Stimulated activated CD8-positive, alpha-beta memory T cell treated with anti-CD3 and anti-CD28 coated beads, Interleukin-7, amount 100 ng/mL, for 1 hour (primary cell): ENCODE data around the gene HBG1.

ENCODE experiments used
- DNase-seq, 2 donors: peaks; one replicate each; pipeline ENCODE4 v3.0.0-alpha.2; 2020; ENCODE audit warnings: low read depth in 2 of 2

Gene HBG1

DNA sequence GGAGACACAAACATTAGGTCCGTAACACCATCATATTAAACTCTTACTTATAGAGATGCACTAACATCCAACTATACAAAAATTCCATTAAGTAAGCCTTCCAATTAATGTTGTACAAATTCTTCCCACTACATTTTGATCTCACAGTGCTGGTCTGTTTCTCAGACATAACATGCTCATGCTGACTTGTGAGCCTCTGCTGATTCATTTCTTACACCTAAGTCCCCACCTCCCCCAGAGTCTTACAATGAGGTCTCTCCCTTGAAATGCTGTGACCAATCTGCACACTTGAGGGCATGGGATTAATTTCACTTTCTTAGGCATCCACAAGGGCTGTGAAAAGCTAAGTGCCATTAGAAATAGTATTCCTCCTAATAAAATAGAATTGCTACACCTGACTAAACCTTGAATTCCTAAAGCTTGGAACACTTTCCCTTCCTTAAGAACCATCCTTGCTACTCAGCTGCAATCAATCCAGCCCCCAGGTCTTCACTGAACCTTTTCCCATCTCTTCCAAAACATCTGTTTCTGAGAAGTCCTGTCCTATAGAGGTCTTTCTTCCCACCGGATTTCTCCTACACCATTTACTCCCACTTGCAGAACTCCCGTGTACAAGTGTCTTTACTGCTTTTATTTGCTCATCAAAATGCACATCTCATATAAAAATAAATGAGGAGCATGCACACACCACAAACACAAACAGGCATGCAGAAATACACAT lies 2.0 kb downstream of the HBG1 start:
- no peak for DNase-seq

DNA sequence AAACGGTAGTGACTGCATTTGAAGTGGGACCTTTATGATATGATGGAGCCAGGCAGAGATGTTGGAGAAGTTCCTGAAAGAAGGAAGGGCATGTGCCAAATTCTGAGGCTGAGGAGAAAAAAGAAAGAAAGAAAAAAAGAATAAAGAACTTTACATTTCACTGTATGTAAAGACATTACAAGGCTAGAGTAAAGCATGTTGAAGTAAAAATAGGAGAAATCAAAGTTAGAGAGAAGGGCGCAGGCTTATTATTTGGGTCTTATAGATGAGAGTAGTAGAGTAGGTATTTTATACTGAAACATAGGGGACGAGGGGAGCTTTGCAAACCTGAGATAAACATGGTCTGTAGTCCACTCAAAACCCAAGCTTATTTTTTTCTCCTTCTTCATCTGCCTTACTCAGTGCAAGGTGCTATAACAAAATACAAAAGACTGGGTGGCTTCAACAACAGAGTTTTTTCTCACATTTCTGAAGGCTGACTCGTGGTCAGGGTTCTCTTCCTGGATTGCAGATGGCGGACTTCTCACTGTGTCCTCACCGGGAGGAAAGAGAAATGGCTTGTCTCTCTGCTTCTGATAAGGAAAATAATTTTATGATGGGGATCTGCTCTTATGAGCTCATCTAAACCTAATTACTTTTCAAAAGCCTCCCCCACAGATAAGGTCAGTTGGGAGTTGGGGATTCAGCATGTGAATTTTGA lies 2.7 kb downstream of the HBG1 start:
- DNase-seq, result no peak

DNA sequence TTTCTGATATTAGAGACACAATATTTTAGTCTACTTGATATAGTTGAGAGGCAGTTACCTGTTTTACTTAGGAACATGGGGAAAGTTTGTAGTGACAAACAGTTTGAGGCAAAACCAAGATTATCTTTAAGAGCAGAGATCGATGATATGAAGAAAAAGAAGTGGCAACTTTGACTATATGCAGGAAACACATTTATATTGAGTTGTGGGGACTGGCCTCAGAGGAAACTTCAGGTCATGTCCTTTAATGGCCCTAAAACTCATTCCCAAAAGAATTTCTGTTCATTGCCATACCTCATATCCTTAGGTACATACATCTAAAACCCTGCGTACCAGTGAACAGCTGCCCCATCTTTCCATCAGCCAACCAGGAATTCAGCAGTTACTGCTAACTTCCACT lies 4.5 kb downstream of the HBG1 start:
- DNase-seq, result no peak

DNA sequence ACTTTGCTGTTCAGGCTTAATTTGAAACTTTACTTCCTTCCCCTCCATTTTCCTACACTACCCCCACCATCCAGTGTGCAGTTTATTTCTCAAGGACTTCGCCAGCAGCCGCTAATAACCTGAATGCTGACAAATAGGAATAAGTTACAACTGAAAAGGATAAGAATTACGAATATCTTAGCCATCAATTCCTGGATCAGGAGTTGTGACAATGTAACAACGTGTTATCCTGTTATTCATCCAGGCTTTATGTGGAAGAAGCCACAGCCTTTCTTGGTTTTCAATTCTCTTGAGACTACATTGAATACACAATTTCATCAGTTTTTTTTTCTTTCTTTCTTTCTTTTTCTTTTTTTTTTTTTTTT lies 5.9 kb downstream of the HBG1 start:
- DNase-seq, result no peak

DNA sequence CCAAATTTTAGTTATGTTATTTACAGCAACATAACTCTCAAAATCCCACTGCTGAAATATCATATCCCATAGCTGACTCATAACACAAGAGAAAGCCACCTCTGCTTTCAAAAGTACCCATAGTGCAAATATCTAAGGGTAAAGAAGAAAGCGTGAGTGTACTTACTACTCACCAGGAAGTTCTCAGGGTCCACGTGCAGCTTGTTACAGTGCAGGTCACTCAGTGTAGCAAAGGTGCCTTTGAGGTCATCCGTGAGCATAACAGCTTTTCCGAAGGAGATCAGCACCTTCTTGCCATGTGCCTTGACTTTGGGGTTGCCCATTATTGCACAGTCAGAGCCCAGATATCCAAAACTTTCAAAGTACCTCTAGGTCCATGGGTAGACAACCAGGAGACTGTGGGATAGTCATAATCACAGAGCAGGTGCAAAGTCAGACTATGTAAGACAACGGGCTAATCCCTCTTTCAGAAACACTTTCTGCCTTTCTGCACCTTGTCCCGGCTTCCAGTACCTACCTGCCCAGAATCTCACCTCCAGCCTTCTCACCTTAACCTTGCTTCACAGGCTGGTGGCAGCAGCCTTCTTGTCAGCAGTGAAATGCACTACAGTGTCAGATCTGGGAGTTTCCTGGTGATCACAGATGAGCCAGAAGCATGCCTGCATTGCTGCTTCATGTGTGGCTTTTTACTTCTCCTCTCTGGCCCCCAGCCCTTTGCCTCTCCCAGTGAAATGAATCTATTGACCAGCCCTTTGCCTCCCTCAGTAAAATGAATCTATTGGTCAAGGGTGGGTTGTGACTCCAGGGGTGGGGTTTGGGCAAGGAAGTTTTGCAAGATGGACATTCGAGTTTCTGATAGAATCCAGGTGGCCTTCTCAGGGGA lies 6.5 kb downstream of the HBG1 start:
- no peak for DNase-seq

DNA sequence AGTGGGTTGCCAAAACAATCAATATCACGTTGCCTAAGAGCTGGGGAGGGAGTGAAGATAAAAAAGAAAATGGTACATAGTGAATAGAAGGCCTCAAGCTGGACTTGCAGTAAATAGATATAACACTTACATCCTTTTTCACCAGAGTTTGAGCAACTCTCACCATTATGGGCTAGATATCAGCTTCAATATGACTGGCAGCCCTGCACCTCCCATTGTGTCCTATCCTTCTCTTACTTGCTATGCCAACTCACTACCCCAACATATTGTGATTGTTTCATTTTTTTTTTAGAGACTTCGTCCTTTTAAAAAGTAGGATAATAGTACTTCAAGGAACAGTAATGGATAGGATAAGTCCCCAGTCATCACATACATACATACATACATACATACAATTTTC lies 7.4 kb downstream of the HBG1 start:
- DNase-seq, result no peak

DNA sequence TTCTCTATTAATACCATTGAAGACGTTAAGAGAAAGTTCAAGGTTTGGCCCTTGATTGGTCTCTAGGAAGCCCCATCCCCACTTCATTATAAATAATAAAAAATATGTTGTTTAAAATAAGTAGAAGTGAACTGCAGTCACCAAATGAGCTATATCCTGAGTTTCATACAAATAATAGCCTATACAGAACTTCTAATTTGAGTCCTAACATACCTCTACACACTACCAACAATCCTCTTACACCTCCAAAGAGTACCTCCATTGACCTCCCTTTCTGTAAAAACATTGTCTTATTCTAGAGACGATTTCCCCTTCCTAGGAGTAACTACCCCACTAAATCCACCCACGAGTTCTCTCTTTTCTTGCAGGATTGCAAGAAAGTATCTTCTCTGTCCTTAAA lies 8.2 kb downstream of the HBG1 start:
- no peak for DNase-seq

DNA sequence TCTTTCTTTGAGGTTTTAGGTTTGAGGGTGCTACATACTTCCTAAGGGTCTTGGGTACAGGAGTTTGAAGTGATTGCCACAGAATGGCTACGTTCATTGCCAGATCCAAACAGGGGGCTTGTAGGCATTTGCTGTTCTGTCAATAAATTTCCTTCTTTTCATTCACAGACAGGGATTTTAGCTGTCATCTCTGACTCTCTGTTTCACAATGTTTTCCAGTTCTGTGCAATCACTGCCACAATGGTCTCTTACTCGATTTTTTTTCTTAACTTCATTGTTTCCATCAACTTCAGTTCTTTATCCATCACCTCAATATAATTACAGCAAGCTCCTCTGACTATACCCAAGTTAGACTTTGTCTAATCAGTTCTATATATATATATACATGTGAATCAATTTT lies 9.2 kb downstream of the HBG1 start:
- DNase-seq, result no peak

DNA sequence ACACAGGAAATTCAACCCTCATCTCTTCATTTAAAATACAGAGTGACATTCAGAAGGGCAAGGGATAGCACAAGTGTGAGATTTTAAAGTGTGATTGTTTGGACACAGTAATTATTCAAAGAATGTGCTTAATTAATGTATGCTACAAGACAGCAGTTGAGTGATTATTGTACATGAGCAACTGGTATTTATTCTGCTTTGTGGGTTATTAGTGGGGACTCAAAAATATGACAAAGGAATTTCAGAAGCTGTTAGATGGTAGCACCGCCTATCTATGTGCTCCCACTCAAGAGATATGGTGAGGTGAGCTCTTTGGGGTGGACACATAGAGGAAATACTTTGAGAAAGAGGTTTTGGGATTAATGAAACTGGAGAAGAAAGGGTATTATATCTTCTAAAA lies 9.6 kb downstream of the HBG1 start:
- no peak for DNase-seq

DNA sequence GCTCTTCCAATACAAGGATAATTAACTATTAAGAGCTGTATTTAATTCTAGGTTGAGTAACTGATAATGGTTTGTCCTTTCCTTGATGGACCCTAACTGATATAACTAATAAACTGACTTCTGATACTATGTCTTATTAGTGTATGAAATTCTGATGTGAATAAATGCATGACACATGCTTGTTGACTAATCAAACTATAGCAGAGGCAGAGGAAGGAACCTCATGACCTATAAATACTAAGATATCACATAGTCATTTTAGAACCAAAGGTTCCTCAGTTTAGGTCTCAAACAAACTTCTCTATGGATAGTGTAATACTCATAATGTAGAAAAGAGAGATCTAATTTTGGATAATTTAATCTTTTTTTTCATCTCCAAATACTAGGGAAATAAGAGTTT lies 10.6 kb downstream of the HBG1 start:
- no peak for DNase-seq

DNA sequence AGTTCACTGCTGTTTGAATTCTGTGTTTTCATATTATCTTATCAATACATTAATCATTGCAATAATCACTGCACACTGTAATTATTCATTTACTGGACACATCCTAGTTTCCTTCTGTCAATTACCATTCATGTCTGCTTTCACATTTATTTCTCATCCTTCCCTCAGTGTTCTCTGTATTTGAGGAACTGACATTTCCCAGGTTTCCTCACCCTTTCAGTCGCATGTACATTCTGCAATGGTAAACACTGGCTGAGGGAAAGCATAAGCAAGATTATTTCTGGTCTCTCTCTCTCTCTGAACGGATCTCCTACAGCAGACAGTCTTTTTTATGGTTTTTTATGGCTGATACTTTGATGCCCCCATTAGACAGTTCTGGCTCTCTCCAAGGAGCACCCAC lies 11.2 kb downstream of the HBG1 start:
- DNase-seq, result no peak

DNA sequence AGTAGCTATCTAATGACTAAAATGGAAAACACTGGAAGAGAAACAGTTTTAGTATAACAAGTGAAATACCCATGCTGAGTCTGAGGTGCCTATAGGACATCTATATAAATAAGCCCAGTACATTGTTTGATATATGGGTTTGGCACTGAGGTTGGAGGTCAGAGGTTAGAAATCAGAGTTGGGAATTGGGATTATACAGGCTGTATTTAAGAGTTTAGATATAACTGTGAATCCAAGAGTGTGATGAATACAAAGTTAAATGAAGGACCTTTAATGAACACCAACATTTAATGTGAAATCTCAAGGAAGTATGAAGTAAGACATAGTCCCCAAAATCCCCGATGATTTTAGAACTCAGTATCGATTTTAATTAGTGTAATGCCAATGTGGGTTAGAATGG lies 12.2 kb downstream of the HBG1 start:
- no peak for DNase-seq

DNA sequence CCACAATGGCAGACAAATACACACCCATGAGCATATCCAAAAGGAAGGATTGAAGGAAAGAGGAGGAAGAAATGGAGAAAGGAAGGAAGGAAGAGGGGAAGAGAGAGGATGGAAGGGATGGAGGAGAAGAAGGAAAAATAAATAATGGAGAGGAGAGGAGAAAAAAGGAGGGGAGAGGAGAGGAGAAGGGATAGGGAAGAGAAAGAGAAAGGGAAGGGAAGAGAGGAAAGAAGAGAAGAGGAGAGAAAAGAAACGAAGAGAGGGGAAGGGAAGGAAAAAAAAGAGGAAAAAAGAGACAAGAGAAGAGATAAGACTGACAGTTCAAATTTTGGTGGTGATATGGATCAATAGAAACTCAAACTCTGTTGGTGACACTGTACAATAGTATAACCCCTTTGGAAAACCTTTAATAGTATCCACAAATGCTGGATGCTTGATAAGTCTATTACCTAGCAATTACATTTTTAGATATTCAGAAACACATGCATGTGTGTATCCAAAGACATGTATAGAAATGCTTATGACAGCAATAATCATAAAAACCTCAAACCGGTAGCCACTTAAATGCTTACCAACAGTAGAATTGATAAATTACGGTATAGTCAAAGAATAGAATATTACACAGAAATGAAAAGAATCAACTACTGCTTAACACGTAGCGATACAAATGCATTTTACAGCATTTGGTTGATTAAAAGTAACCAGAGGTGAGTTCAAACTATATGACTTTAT lies 14.1 kb downstream of the HBG1 start:
- DNase-seq, result no peak

DNA sequence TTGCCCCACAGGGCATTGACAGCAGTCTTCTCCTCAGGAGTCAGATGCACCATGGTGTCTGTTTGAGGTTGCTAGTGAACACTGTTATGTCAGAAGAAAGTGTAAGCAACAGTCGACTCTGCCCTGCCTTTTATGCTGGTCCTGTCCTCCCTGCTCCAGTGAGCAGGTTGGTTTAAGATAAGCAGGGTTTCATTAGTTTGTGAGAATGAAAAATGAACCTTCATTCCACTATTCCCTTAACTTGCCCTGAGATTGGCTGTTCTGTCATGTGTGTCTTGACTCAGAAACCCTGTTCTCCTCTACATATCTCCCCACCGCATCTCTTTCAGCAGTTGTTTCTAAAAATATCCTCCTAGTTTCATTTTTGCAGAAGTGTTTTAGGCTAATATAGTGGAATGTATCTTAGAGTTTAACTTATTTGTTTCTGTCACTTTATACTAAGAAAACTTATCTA lies 15.2 kb downstream of the HBG1 start, which contains the start of gene HBD:
Gene HBD (minus strand): TSS at position 103 of the 454 bp plus-strand sequence. CDS start 50 bp downstream, at position 53.
- no peak for DNase-seq

DNA sequence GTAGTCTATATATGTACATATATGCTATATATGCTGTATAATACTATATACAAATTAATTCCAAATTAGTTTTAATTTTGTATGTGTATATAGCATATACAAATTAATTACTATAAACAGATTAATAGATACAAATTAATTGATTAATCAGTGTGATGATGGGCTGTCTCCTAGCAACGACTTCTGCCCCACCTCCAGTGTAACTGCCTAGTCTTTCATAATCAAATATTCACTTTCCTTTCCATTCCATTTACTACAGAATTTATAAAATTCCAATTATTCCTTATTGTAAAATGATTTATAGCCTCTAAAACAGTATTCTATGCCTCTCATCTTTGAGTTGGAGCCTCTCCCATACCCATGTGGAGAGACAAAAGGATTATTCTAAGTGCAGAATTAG lies 16.4 kb downstream of the HBG1 start:
- DNase-seq, result no peak

DNA sequence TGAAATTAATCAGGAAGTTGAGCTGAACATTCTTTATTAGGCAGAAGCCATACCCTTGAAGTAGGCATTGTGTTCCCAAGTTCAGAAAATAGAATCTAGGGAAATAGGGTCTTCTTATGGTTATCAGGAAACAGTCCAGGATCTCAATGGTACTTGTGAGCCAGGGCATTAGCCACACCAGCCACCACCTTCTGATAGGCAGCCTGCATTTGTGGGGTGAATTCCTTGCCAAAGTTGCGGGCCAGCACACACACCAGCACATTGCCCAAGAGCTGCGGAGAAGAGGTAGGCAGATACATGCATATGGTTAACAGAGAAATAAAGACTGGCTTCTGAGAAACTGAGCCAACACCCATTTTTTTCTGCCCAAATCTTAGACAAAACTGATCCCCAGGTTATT lies 16.8 kb downstream of the HBG1 start:
- no peak for DNase-seq

DNA sequence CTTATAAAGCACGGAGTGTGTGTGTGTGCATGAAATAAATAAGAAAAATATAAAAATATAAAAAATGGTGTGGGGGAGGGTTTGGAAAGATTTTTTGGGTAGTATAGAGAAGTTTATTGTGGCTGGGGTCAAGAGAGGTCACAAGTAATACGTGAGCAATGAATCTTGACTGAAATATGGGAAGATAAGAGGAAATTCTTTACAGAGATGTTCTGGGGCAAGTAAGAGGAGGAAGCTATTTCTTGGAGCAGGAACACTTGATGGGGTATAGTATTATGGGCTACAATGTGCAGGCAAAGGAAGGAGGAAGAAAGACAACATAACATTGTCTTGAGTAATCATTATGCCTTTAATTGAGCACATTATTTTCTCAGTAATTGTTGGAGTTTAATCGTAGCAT lies 17.5 kb downstream of the HBG1 start:
- no peak for DNase-seq

DNA sequence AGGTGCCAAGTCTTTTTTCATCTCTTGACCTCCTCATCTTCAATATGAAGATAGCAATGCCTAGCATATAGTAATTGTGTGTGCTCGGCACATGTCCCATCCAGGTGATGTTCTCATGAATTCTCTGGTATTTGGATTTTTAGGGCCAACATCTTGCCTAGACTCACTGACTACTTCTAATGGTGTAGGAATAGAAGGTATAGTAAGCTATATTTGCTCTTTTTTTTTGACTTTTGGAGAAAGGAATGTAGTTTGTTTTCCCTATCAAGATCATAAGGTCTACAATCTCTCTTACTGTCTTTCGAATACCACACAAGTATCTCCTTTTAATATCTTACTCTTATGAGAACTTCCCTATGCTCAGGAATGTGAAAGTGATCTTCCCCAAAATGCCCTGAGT lies 18.5 kb downstream of the HBG1 start:
- no peak for DNase-seq

DNA sequence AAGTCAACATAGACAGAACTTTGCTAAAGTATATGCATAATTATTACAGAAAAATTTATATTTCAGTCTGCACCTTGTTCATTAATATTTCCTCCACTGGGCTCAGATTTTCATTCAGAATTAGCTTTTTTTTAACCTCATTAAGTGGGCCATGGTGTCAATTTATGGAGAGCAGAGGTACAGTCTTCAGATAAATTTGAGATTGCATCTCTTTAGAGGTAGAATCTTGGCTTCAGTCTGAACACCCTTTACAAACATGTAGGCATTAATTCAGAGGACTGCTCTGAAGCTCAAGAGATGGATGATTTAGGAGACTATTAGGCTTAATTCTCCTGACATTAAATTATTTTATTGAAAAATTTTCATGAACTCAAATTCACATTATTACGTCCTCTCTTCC lies 19.4 kb downstream of the HBG1 start:
- no peak for DNase-seq

DNA sequence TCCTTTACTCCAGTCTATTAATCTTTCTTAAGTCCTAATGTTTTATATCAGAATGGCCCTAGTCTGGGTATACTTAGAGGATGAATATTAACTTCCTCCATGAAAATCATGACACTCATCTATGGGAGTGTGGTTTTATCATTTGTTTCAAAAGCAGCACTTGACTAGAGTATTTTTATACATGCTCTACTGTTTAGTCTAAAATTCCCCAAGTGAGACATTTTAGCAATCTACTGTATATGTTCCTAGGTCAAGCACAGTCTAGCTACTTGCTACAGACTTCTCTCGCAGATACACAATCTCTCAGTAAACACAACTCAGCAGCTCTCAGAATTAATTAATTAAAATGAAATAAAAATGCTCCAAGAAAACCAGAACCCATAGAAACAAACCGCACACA lies 19.9 kb downstream of the HBG1 start:
- no peak for DNase-seq

DNA sequence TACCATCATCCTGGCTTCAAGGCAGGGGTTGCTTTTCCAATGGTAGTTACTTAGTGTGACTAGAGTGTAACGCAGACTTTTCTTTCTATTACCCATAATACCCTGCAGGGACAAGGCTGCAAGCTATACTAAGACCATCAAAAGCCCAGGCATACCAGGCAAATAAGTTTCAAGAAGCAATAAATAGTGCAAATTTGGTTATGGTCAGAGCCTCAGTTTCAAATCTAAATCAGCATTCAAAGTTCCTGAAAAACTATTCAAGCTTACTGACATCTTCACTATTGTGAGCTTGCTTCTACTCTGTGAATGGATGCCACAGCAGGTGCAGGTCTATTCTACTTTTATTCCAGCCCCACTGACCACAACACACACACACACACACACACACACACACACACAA lies 20.3 kb downstream of the HBG1 start:
- no peak for DNase-seq

DNA sequence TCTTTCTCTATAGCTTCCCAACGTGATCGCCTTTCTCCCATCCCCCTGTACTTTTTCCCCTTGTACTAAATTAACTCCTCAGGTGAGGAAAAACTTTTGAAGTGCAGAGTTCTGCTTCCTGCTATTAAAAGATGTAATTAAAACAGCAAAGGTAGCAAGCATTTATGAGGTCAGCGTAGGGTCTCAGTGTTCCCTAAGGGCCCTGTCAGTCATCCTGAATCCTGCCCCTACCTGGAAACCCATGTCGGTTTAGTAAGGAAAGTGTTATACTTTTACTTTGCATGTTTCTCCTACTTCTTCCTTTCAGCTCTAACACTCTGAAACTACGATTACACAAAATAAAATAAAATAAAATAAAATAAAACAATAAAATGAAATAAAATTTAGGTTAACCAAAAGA lies 21.5 kb downstream of the HBG1 start:
- DNase-seq, result no peak
